ENCODE results near the gene SMPD3. TPM values are rescaled to one million over a fixed set of nuclear protein-coding genes. Genes with fewer than 3 reads are reported as not detected.

SMPD3 gene
- total RNA-seq, 1 donor from 2014 or later = 64.8 TPM

DNA sequence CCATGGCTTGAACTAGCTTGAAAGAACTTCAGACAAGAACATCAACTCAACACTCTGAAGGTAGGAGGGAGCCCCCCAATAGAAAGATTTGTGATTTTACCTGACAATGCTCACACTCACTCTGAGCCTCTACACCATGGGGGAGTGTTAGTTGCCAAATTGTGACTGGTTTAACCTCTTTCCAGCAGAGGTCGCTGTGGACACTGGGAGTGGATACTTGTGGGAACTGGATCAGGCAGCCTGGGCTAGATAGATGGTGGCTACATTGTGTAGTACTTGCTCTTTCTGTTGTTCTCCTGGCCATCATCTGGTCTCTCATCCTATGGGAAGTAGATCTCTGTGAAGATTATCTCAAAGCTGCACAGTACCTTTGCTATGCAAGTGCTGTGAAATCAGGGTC, 2.9 kb downstream of the SMPD3 start:
- DNase-seq (ENCODE audit: low spot score in 2 of 2) = peak in 1 of 2 donors; percentile 12
- FAIRE-seq = no peak

DNA sequence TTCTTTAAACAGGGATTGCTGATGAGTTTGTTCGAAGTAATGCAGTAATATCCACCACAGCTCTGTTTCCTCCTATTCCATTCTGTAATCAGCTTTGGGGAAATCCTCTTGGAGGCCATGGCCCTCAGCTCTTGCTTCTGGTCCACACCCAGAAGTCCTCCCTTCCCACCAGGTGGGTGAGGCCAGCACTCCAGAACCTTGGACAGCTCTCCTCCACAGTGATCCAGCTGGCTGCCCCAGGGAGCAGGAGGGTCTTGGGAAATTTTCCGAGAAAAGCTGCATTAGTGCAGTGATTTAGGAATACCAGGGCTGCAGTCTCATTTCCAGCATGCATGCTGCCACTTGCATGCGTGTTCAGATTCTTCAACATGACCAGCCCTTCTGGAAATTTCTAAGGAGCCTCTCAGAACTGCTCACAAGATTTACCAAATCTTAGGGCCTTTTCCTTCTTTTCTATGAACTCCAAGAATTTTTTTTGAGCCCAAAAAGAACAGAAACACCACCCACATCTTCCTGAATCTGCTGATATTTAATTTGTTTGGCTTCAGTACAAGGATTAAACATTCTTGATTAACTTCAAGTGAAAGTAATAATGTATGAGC, 4.2 kb downstream of the SMPD3 start:
- DNase-seq (ENCODE audit: low spot score in 2 of 2) = no peak
- FAIRE-seq = no peak

DNA sequence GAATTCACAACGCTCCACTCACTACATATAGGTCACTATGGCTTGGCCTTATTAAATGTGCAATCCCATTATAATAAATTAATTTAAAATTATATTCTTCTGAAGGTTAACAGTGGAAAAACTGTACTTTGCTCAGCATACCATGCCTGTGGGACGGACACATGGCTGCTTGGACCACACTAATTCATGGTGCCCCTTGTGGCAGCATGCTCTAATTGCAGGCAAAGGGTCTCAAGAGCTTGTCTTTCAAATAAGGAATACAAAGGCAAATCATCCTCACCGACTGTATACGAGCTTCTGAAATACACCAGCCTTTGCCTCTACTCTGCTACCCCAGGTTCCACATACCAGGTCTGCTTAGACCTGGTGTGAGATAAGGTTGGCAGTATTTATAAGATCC, 11.7 kb downstream of the SMPD3 start:
- no peak for FAIRE-seq

DNA sequence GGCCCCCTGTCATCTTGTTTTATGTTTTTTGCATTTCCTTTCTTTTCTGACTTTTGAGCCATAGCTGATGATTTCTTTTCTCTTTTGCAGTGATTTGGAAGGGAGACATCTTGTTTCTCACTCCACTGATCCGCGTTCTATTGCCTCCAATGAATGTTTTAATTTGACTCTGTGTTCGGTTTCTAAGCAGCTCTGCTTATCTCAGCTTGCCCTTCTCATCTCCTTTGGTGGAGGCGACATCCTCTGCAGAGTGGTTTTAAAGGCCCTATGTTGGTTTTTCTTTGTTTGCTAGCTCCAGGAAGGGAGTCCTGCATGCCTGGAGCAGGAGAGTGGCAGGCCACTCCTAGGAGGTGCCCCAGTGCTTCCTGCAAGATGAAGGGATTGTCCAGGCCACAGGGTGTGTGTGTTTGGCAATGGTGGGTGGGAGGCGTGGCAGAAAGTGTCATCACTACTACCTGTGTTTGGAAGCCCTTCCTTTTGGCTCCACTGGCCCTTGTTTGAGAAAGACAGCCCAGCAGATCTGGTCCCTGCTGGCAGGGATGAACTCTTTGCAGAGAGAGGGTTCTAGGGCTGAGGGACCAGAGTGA, 13.6 kb downstream of the SMPD3 start:
- DNase-seq (ENCODE audit: low spot score in 2 of 2) (no peak), FAIRE-seq (no peak)

More for the DNA sequence above, 11.7 kb downstream of the SMPD3 start:
- no peak for DNase-seq (ENCODE audit: low spot score in 2 of 2)

DNA sequence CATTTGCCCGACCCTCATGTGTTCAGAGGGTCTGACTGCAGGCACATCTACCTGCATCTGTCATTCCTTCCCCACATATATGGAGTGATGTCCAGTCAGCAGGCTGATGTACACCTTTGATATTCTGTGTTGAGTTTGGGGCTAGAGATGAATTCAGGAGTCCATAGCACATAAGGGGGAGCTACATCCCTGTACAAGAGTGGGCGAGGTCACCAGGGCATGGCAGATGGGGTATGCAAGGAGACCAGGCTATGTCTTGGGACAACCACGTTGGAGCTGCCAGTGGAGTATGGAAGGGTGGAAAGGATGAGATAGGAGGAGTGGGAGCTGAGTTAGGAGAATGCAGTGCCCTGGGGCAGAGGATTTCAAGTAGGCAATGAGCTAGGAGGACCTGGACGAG, 15.0 kb downstream of the SMPD3 start:
- no peak for FAIRE-seq
- DNase-seq (ENCODE audit: low spot score in 2 of 2) = no peak

DNA sequence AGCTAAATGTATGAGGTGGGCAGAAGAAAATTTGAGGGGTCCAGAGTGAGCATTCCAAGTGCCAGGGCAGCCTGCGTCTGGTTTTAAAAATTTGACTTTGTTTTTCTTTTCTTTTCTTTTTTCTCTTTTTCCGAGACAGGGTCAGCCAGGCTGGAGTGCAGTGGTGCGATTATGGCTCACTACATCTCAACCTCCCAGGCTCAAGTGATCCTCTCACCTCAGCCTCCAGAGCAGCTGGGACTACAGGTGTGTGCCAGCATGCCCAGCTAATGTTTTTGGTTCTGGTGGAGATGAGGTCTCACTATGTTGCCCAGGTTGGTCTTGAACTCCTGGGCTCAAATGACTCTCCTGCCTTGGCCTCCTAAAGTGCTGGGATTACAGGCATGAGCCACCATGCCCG, 15.6 kb downstream of the SMPD3 start:
- FAIRE-seq = no peak

DNA sequence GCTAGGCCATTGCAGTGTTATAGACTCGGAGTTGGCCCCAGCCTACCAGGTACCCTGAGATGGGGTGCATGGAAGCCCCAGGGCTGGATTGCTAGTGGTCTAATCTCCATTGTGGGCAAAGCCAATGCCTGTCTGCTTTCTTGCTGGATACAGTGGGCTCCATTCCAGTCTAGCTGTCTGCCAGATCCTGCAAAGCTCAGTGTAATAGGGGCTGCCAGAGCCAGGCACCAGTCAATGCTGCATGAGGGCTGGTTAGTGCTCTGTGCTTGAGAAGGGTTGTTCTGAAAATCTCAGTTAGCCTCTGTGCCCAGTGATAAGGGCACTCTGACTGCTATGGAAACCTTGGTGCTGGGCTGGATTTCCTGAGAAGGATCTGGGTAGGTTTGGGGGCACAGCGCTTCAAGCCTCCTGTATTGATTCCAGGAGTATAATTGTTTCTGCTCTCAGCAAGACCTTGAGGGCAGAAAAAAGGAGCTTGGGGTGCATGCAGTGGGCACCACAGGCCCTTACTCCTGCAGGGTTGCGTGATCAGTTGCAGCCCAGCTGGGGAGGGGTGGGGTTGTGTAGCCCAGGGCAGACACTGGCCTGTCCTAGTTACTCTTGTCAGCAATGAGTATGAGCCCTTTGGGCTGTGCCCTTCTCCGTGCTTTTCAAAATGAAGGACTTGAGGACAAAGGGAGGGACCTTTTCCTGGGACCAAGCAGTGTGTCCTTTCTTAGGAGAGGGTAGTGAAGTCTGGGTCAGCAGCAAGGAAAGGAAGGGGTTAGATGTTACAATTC, 19.0 kb downstream of the SMPD3 start:
- FAIRE-seq = no peak

More for the DNA sequence above, 15.6 kb downstream of the SMPD3 start:
- no peak for DNase-seq (ENCODE audit: low spot score in 2 of 2)

DNA sequence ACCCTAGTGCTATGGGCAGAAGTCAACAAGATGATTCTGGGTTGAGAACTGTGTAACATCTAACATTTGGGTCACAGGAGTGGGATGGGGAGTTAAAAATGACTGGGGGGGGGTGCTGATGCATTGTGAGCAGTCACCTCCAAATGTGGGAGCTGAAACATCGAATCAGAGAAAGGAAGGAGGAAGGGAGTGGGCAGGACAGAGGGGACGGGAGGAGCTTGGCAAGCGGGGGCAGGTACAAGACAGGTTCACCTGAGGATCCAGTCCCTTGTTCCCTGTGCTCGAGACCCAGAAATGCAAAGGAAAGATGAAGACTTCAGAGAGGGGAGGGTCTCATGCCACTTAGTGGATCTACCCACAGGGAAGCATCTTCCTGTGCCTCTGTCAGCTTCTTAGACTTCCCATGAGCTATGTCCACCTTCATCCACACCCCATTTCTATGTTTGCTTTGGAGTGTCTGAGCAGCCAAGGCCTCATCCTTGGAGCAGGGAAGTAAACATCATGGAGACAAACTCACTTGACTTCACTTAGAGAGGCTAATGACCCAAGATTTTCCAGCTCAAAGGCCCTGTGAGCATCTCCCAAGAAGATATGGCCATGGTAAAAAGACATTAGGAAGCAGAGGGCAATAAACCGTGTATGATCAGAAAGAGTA, 20.5 kb downstream of the SMPD3 start:
- no peak for DNase-seq (ENCODE audit: low spot score in 2 of 2)
- no peak for FAIRE-seq

More for the DNA sequence above, 19.0 kb downstream of the SMPD3 start:
- DNase-seq (ENCODE audit: low spot score in 2 of 2) = no peak

DNA sequence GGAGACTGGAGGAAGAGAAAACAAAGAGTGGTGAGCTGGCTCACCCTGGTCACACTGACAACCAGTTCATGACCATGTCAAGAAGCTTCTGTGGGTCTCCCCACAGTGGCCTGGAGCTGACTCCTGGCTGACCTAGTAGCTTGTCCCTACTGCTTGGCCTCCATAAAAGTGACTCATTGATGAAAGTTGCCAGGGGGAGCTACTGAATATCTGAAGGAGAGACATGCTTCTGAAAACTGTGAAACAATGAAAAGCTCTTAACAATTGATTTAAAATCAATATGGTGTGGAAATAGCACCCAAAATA, 22.0 kb downstream of the SMPD3 start:
- no peak for DNase-seq (ENCODE audit: low spot score in 2 of 2)
- no peak for FAIRE-seq

DNA sequence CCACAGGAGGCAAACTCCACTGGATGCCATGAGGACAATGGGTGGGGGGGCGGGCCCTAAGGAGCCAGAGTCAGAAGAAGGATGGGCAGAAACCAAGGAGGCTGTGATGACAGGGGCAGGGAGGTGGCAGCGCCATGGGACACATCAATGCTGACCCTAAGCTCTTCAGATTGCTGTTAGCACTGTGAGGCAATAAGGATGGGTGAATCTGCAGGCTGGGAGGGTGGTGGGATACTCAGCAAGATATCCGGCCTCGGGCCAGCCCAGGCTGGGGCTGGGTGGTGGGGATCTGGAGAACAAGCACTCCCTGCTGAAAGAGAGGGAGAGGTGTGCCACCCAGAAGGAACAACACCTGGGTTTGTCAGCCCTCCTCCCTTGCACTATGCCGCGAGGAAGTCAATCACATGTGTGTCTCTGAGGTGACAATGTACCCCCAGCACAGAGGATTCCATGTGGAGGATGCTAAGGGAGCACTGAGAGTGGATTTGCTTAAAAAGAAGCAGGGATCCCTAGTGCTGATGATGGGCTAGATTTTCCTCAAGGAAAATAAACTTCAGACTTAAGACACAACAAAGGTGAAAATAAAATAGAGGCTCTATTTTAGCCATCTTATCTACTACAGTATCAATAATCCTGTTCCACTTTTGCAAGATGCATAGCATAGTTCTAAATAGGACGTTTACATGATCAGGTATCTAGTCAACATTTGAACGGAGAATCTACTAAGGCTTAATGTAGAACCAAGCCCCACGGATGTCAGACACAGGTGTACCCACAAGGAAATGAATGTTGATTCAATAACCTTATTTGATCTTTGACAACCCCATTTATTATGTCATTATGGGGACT, 22.6 kb downstream of the SMPD3 start:
- FAIRE-seq (no peak), DNase-seq (ENCODE audit: low spot score in 2 of 2) (no peak)

DNA sequence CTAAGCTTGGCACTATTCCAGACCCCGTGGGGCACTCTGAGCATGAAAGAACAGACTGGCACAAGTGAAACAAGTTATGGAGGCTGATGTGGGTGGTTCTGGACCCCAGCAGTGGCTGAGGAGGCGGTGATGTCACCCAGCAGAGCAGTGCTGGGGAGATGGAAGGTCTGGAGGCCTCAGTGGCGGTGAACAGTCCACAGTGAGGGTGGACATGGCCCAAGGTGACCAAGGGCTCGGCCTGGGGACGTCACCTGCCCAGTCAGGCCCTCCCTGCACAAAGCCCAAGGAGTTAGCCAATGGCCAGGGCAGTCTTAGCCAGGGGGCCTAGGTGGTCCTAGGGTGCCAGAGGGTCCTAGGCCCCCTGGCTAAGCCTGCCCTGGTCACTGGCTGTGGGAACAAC, 24.5 kb downstream of the SMPD3 start:
- DNase-seq (ENCODE audit: low spot score in 2 of 2) (no peak), FAIRE-seq (no peak)

DNA sequence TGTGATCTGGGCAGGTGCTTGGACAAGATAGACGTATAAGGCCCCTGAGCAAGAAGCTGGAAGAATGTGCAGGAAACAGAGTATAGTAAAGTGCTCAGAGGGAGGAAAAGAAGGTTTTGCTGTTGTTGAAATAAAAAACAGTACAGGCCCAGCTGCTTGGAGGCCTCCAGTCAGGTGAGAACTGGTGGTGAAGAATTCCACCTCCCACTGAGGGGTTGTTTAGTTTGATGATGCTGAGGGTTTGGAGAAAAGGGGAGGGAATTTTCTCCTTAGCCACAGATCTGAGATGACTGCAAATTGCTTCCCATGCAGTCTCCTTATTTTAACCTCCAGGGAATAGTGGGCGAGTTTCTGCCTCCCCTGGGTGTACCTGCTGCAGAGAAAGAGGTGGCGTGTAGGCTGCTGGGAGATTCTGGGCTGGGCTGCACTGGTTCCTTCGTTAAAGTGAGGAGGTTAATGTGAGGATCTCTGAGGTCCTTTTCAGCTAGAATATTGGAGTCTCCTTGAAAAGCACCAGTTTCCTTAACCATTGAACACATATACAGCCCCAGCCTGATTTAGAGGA, 25.8 kb downstream of the SMPD3 start:
- FAIRE-seq (no peak), DNase-seq (ENCODE audit: low spot score in 2 of 2) (no peak)

DNA sequence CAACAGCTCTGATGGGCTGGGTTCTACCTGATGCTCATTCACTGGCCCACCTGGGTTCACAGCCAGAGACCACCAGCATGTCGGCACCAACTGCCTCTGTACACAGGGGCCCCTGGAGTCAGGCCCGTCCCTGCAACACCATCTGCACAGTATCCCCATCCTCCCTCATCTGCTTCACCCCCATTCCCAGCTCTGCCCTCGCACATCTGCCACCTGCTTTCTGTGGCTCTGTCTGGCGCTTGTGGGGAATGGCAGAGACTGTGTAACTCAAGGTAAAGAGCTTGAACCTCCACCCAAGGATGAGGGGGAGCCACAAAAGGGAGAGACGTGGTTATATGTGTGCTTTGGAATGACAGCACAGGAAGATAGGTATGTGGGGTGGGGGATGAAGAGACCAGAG, 27.2 kb downstream of the SMPD3 start:
- no peak for DNase-seq (ENCODE audit: low spot score in 2 of 2)
- no peak for FAIRE-seq

DNA sequence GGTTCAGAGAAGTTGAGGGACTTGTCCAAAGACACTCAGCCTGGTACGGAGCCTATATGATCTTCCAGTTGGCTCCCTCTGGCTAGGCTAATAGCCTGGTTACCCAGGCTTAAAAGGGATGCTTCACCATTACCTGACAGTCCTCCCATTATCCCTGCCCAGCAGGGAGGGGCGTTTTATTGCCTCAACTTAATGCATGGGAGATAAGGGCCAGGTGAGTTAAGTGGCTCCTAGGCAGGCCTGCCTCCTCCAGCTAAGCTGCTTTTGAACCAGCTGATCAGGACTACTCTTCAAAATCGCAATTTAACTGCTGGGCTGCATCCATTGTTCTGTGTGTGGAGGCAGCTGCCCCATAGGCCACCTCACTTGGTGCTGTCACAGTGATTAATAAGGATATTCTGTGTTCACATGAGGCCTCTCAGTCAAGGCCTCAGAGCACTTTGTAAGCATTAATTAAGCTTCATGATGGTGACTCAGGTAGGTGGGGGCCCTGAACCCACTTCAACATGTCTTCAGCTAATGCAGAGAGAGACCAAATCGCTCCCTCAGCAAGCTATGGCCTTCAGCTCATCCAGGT, 27.9 kb downstream of the SMPD3 start:
- DNase-seq (ENCODE audit: low spot score in 2 of 2) (no peak), FAIRE-seq (no peak)

DNA sequence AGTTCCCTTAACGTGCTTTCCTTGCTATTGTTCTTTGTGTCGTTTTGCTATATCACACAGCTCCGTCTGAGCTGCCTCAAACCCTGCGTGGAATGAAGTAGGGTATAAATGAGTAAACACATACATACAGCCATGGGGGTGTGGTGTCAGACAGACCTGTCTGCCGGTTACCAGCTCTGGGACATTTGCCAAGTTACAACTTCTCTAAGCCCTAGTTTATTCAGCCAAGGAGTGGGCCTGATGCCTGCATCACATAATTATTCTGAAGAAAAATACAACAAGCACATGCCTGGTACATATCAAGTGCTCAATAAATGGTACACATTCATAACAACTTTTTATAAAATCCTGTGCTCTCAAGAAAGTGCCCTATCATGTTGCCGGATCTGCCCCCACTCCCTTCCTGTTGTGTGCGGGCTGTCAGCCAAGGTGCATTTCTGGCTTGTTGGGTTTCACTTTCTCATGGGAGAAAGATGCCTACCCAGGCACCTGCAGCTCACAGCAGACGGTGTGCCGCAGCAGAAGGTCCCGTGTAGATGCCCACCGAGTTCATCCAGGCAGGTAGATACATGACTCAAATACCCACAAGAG, 30.5 kb downstream of the SMPD3 start:
- DNase-seq (ENCODE audit: low spot score in 2 of 2) = no peak

DNA sequence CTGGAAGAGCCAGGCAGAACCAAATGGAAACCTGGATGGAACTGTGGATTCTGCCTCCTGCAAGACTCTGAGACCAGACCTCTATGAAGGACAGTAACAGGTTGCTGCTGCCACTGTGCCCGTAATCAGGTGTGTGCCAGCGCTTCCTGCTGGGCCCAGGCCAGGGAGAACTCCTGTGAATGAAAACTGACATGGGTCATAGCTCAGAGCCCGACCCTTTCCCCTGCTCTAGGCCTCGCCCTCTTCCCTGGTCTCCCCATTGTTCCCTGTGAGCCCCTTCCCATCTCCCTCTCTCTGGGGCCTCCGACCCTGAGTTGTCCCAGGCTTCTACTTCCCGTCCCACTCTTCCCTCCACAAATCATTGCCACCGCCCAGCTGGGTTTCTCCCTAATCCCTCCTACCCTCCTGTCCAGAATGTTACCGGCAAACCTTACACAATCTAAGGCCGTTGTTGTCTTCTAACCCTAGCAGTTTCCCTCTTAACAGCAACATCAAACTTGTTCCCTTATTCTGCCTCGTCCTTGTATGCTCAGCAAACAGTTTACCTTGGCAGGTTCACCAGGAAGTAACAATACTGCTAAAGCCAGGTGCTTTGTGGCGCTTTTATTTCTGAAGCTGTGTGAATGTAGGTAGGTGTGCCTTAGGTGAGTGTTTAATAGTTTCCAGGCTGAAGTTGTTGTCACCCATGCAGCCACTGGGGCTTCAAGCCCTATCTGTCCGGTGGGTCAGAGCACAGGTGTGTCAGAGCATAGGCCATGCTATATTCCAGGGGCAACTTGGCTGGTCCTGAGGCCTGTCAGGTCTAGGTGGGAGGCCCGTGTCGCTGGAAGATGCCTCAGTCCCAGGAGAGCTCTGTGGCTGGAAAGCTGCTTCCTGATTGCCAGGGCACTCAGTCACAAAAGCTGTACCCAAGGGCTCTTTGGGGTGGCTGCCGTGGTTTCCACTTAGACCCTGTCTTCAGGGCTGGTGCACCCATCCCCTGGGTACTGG, 32.0 kb downstream of the SMPD3 start:
- no peak for FAIRE-seq
- DNase-seq (ENCODE audit: low spot score in 2 of 2) = no peak

More for the DNA sequence above, 30.5 kb downstream of the SMPD3 start:
- FAIRE-seq = no peak

DNA sequence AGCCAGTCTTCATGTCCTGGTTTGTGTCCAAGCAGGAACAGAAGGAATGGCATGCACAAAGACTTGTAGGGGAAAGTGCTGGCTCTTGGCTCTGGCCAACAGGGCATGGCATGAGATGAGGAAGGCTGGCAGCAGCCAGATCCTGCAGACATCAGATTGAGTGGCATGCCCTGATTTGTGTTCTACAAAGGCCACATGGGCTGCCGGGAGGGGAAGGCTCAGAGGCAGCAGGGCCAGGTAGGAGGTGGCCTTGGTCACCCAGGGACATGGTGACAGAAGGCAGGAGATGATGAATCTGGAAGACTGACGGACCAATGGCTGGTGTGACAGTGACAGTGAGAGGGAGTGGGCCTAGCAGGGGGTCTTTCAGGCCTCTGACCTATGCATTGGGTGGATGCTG, 33.7 kb downstream of the SMPD3 start:
- DNase-seq (ENCODE audit: low spot score in 2 of 2) (no peak), FAIRE-seq (no peak)

DNA sequence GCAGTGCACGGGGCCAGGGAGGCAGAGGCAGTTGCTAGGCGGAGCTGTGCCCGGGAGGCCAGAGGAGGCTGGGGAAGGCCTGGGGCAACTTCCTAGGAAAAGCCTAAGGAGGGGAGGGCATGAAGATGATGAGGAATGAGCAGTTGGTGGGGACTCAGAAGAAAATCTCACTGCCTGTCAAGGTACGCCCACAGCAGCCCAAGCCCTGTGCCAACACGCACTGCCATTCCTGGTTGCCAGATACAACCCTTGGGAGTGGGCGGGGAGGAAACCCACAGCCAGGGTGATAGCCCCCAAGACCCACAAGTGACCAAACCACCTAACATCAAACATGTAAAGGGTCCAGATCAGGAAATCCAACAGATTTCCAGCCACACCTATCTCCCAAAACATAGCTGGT, 36.2 kb downstream of the SMPD3 start:
- no peak for FAIRE-seq

More for the DNA sequence above, 36.2 kb downstream of the SMPD3 start:
- DNase-seq (ENCODE audit: low spot score in 2 of 2) = no peak
